MM.1S (cell line): Measurements from ENCODE around the gene BEX4.

ENCODE experiments used
- EZH2 ChIP-seq: fragments of 300-600 bp; sonication (generic); optimal IDR thresholded peaks from 2 replicates; pipeline ENCODE3; 2017; ENCODE audit warnings: low read depth, mild to moderate bottlenecking, antibody characterized with exemption, low read length, mixed read lengths
- EZH2phosphoT487 ChIP-seq: fragments of 300-600 bp; sonication (generic); IDR thresholded peaks from 2 replicates; pipeline ENCODE4 v1.6.1; 2018; ENCODE audit warnings: antibody characterized with exemption, low read length
- TF ChIP-seq, protein P1 (sequence below): fragments of 300-600 bp; sonication (generic); IDR thresholded peaks from 2 replicates; pipeline ENCODE4 v1.5.1; 2016; ENCODE audit warnings: antibody characterized with exemption, low read length, mixed read lengths

DNA sequence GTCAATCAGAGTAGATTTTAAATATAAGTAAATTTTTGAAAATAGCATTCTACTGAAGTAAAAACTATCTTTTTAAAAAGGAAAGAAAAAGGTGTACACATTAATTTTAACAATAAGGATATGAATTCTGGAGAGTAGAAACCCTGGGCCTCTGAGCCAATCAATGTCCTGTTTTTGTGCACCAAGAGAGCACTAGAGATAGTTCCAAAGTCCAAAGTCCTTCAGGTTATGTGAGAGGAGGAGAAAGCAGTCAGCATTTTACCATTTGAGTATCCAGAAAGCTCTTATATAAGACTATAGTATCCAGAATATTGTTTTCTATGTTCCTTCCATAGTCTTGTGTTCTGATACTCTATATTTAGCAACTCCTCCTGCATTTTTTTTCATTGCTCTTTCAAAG lies 43.4 kb downstream of the BEX4 start:
- TF ChIP-seq, protein P1, sequence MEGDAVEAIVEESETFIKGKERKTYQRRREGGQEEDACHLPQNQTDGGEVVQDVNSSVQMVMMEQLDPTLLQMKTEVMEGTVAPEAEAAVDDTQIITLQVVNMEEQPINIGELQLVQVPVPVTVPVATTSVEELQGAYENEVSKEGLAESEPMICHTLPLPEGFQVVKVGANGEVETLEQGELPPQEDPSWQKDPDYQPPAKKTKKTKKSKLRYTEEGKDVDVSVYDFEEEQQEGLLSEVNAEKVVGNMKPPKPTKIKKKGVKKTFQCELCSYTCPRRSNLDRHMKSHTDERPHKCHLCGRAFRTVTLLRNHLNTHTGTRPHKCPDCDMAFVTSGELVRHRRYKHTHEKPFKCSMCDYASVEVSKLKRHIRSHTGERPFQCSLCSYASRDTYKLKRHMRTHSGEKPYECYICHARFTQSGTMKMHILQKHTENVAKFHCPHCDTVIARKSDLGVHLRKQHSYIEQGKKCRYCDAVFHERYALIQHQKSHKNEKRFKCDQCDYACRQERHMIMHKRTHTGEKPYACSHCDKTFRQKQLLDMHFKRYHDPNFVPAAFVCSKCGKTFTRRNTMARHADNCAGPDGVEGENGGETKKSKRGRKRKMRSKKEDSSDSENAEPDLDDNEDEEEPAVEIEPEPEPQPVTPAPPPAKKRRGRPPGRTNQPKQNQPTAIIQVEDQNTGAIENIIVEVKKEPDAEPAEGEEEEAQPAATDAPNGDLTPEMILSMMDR: no peak
- TF ChIP-seq EZH2: no peak
- no peak for TF ChIP-seq EZH2phosphoT487
